Measurements from ENCODE around the gene OR5AS1. TPM values are rescaled to one million over a fixed set of nuclear protein-coding genes. Genes with fewer than 3 reads are reported as not detected.
"Not testable (repeated sequence)": the region's sequence is repeated elsewhere in the genome, so short reads cannot be mapped to it uniquely, and the experiment has no call there.

OR5AS1 gene
- not detected in 2 replicates for total RNA-seq (2014; rRNA removed; shearing (Covaris generic); ENCODE audit: low replicate concordance)

- in situ Hi-C loops (cut with HindIII; ENCODE audit: low pct_unique_long_range_greater_than_20kb, low sequenced_read_pairs), result no loop called here
- no peak for DNase-seq (ENCODE audit: low read depth)
Measured at GRCh38 chr11:56027354-56027753, at the start of gene OR5AS1. OR5AS1 (plus strand) TSS chr11:56027654; CDS start chr11:56030419, 2,765 bp downstream.

DNA sequence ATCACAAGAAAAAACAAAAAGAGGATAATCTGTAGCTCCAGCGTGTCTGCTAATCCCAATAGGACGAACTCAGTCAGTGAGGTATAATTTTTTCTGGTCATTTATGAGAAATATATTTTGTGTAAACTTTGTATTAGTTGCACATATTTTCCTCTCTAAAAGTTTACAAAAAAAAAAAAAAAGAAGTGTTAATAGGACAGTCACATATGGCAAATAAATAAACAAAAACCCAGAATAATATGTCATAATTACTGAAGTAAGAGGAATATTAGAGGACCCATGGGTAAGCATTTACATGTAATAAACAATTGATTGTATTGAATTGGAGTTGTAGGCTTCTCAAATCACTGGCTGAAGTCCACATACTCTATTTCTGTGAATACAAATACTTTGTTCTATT, 32.9 kb upstream of the OR5AS1 start, which contains the start of gene OR5F1:
Gene OR5F1, minus strand, starts transcription at position 101 of the 400 bp plus-strand sequence. Its CDS starts 0 bp downstream, at position 101.
- no peak for DNase-seq (ENCODE audit: low read depth)
- in situ Hi-C loops (cut with HindIII; ENCODE audit: low pct_unique_long_range_greater_than_20kb, low sequenced_read_pairs), result no loop called here

DNA sequence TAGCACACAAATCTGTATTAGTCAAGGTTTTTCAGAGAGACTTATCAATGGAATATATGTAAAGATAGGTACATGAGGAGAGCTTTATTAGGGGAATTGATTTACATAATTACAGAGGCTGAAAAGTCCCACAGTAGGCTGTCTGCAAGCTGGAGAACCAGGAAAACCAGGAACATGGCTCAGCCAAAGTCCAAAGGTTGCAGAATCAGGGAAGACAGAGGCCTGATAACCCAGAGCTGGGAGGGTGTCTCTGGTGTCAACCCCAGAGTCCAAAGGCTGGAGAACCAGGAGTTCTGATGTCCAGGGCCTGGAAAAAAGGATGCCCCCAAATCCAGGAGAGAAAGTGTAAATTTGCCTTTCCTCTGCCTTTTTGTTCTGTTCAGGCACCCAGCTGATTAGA, 16.7 kb upstream of the OR5AS1 start:
- no peak for DNase-seq (ENCODE audit: low read depth)
- in situ Hi-C loops (cut with HindIII; ENCODE audit: low pct_unique_long_range_greater_than_20kb, low sequenced_read_pairs), result no loop called here

GRCh38 chr11:56013805-56014204, 13.6 kb upstream of the OR5AS1 start:
- DNase-seq (ENCODE audit: low read depth), result no peak
- in situ Hi-C loops (cut with HindIII; ENCODE audit: low pct_unique_long_range_greater_than_20kb, low sequenced_read_pairs), result no loop called here

DNA sequence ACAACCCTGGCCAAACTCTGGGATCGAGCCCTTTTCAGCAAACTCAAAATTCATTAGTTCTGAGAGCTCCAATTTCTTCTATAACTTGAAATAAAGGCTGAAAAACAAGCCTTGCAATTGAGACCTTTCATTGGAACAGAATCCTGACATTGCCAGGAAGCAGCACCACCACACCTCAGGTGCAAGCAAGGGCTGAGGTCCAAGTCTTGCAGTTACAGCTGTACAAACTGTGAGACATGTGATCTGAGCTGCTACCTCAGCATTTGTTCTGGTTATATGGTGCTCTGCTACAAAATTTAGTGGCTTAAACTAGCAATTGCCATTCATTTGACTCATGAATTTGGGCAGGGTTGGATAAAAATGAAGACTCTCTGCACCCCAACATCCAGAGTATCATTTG, 18.1 kb downstream of the OR5AS1 start:
- DNase-seq (ENCODE audit: low read depth), result no peak
- in situ Hi-C loops (cut with HindIII; ENCODE audit: low pct_unique_long_range_greater_than_20kb, low sequenced_read_pairs), result no loop called here

GRCh38 chr11:56048480-56048879, 21.0 kb downstream of the OR5AS1 start:
- in situ Hi-C loops (cut with HindIII; ENCODE audit: low pct_unique_long_range_greater_than_20kb, low sequenced_read_pairs), result no loop called here
- DNase-seq (ENCODE audit: low read depth), result no peak

- DNase-seq (ENCODE audit: low read depth), result no peak
- in situ Hi-C loops (cut with HindIII; ENCODE audit: low pct_unique_long_range_greater_than_20kb, low sequenced_read_pairs), result no loop called here
Measured at GRCh38 chr11:56049487-56049886, 22.0 kb downstream of the OR5AS1 start.

GRCh38 chr11:56056366-56056765, 28.9 kb downstream of the OR5AS1 start:
- DNase-seq (ENCODE audit: low read depth); in situ Hi-C loops (cut with HindIII; ENCODE audit: low pct_unique_long_range_greater_than_20kb, low sequenced_read_pairs): not testable (repeated sequence)

DNA sequence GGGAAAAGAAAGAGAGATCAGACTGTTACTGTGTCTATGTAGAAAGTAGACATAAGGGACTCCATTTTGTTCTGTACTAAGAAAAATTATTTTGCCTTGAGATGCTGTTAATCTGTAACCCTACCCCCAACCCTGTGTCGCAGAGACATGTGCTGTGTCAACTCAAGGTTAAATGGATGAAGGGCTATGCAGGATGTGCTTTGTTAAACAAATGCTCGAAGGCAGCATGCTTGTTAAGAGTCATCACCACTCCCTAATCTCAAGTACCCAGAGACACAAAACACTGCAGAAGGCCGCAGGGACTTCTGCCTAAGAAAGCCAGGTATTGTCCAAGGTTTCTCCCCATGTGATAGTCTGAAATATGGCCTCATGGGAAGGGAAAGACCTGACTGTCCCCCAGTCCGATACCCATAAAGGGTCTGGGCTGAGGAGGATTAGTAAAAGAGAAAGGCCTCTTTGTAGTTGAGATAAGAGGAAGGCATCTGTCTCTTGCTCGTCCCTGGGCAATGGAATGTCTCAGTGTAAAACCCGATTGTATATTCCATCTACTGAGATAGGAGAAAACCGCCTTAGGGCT, 30.3 kb downstream of the OR5AS1 start:
- in situ Hi-C loops (cut with HindIII; ENCODE audit: low pct_unique_long_range_greater_than_20kb, low sequenced_read_pairs); DNase-seq (ENCODE audit: low read depth): not testable (repeated sequence)

- in situ Hi-C loops (cut with HindIII; ENCODE audit: low pct_unique_long_range_greater_than_20kb, low sequenced_read_pairs); DNase-seq (ENCODE audit: low read depth): not testable (repeated sequence)
Measured at GRCh38 chr11:56058260-56058780, 30.9 kb downstream of the OR5AS1 start.

DNA sequence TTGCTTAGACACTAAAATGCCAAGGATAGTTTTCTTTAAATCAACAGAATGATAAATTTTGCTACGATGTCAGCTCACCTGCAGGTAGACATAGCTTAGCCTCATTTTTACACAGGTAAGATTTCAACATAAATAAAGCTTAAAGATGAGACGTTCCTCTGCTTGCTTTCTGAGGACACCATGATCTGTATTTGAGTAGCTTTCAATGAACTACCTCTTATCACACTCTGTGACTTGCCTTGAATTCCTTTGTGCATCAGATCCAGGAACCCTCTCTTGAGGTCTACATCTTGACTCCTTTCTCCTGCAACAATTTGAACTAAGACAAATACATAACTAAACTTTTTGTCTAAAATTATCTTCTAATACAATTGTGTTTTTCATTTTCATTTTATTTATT, 39.5 kb downstream of the OR5AS1 start:
- in situ Hi-C loops (cut with HindIII; ENCODE audit: low pct_unique_long_range_greater_than_20kb, low sequenced_read_pairs), result no loop called here
- no peak for DNase-seq (ENCODE audit: low read depth)

Other genes starting within 250 kb of the OR5AS1 start
- gene OR5D14, start 232.1 kb upstream of the OR5AS1 start, total RNA-seq (2014; rRNA removed; shearing (Covaris generic); ENCODE audit: low replicate concordance), result not detected in 2 replicates
- gene OR5L1, start 216.3 kb upstream of the OR5AS1 start, total RNA-seq (2014; rRNA removed; shearing (Covaris generic); ENCODE audit: low replicate concordance), result not detected in 2 replicates
- gene OR5D18, start 208.0 kb upstream of the OR5AS1 start, total RNA-seq (2014; rRNA removed; shearing (Covaris generic); ENCODE audit: low replicate concordance), result not detected in 2 replicates
- gene OR5L2, start 200.4 kb upstream of the OR5AS1 start, total RNA-seq (2014; rRNA removed; shearing (Covaris generic); ENCODE audit: low replicate concordance), result not detected in 2 replicates
- gene OR5D16, start 188.9 kb upstream of the OR5AS1 start, total RNA-seq (2014; rRNA removed; shearing (Covaris generic); ENCODE audit: low replicate concordance), result not detected in 2 replicates
- not detected in 2 replicates for gene TRIM51, start 144.4 kb upstream of the OR5AS1 start, total RNA-seq (2014; rRNA removed; shearing (Covaris generic); ENCODE audit: low replicate concordance)
- gene OR5W2, start 113.1 kb upstream of the OR5AS1 start, total RNA-seq (2014; rRNA removed; shearing (Covaris generic); ENCODE audit: low replicate concordance), result not detected in 2 replicates
- gene OR5I1, start 91.3 kb upstream of the OR5AS1 start, total RNA-seq (2014; rRNA removed; shearing (Covaris generic); ENCODE audit: low replicate concordance), result not detected in 2 replicates
- not detected in 2 replicates for gene OR10AG1, start 57.7 kb upstream of the OR5AS1 start, total RNA-seq (2014; rRNA removed; shearing (Covaris generic); ENCODE audit: low replicate concordance)
- not detected in 2 replicates for gene OR5F1, start 33.0 kb upstream of the OR5AS1 start, total RNA-seq (2014; rRNA removed; shearing (Covaris generic); ENCODE audit: low replicate concordance)
- gene OR8I2, start 65.7 kb downstream of the OR5AS1 start, total RNA-seq (2014; rRNA removed; shearing (Covaris generic); ENCODE audit: low replicate concordance), result not detected in 2 replicates
- not detected in 2 replicates for gene OR8H2, start 76.0 kb downstream of the OR5AS1 start, total RNA-seq (2014; rRNA removed; shearing (Covaris generic); ENCODE audit: low replicate concordance)
- not detected in 2 replicates for gene OR8H3, start 94.7 kb downstream of the OR5AS1 start, total RNA-seq (2014; rRNA removed; shearing (Covaris generic); ENCODE audit: low replicate concordance)
- not detected in 2 replicates for gene OR8J3, start 112.5 kb downstream of the OR5AS1 start, total RNA-seq (2014; rRNA removed; shearing (Covaris generic); ENCODE audit: low replicate concordance)
- gene OR8K5, start 132.7 kb downstream of the OR5AS1 start, total RNA-seq (2014; rRNA removed; shearing (Covaris generic); ENCODE audit: low replicate concordance), result not detected in 2 replicates
- gene OR5J2, start 149.0 kb downstream of the OR5AS1 start, total RNA-seq (2014; rRNA removed; shearing (Covaris generic); ENCODE audit: low replicate concordance), result not detected in 2 replicates
- not detected in 2 replicates for gene OR5T2, start 206.6 kb downstream of the OR5AS1 start, total RNA-seq (2014; rRNA removed; shearing (Covaris generic); ENCODE audit: low replicate concordance)
- gene OR5T3, start 224.6 kb downstream of the OR5AS1 start, total RNA-seq (2014; rRNA removed; shearing (Covaris generic); ENCODE audit: low replicate concordance), result not detected in 2 replicates
- gene OR5T1, start 246.5 kb downstream of the OR5AS1 start, total RNA-seq (2014; rRNA removed; shearing (Covaris generic); ENCODE audit: low replicate concordance), result not detected in 2 replicates